ENCODE measurements around the gene TAF11L13.
"Not testable (repeated sequence)": the region's sequence is repeated elsewhere in the genome, so short reads cannot be mapped to it uniquely, and the experiment has no call there.

TAF11L13 gene

GRCh38 chr5:17604951-17605350, 26.9 kb upstream of the TAF11L13 start:
- H2AFZ ChIP-seq (ENCODE audit: low read length) = no peak overlapping the region
- no peak overlapping the region for H3K4me2 ChIP-seq (ENCODE audit: low read depth, low read length, poor library complexity, severe bottlenecking)
- no peaks in the 10 kb centered on the region for H3K27me3 ChIP-seq (ENCODE audit: insufficient read depth, low read length, poor library complexity, severe bottlenecking)
- no peaks in the 10 kb centered on the region for H4K20me1 ChIP-seq (ENCODE audit: insufficient read depth, low read length, poor library complexity, severe bottlenecking)
- no peak overlapping the region for H3K9ac ChIP-seq (ENCODE audit: low read depth, low read length, poor library complexity, severe bottlenecking)
- no peaks in the 10 kb centered on the region for H3K79me2 ChIP-seq (ENCODE audit: insufficient read depth, low read length)
- H3K4me1 ChIP-seq (ENCODE audit: insufficient read depth, low read length, poor library complexity, severe bottlenecking) = no peaks in the 10 kb centered on the region
- no peak overlapping the region for H3K4me3 ChIP-seq (ENCODE audit: low read length, poor library complexity, severe bottlenecking)
- TF ChIP-seq EZH2phosphoT487 (IDR thresholded peaks at IDR 0.05; ENCODE audit: borderline replicate concordance) = no peak
- no peaks in the 10 kb centered on the region for H3K36me3 ChIP-seq (ENCODE audit: insufficient read depth, low read length)
- no peaks in the 10 kb centered on the region for H3F3A ChIP-seq (ENCODE audit: low read depth)
- H3K9me2 ChIP-seq (replicated peaks; ENCODE audit: low read depth, low read length) = no peaks in the 10 kb centered on the region
- no peaks in the 10 kb centered on the region for H3K9me3 ChIP-seq (ENCODE audit: insufficient read depth, low read depth, low read length)

- H3K9me3 ChIP-seq (ENCODE audit: insufficient read depth, low read depth, low read length); H3F3A ChIP-seq (ENCODE audit: low read depth); H3K79me2 ChIP-seq (ENCODE audit: insufficient read depth, low read length); H3K4me1 ChIP-seq (ENCODE audit: insufficient read depth, low read length, poor library complexity, severe bottlenecking); H4K20me1 ChIP-seq (ENCODE audit: insufficient read depth, low read length, poor library complexity, severe bottlenecking); H3K9ac ChIP-seq (ENCODE audit: low read depth, low read length, poor library complexity, severe bottlenecking); H2AFZ ChIP-seq (ENCODE audit: low read length); H3K4me2 ChIP-seq (ENCODE audit: low read depth, low read length, poor library complexity, severe bottlenecking); H3K36me3 ChIP-seq (ENCODE audit: insufficient read depth, low read length); H3K27me3 ChIP-seq (ENCODE audit: insufficient read depth, low read length, poor library complexity, severe bottlenecking); H3K4me3 ChIP-seq (ENCODE audit: low read length, poor library complexity, severe bottlenecking); H3K9me2 ChIP-seq (replicated peaks; ENCODE audit: low read depth, low read length): not testable (repeated sequence)
Observed at GRCh38 chr5:17607461-17607860, 24.4 kb upstream of the TAF11L13 start.

DNA sequence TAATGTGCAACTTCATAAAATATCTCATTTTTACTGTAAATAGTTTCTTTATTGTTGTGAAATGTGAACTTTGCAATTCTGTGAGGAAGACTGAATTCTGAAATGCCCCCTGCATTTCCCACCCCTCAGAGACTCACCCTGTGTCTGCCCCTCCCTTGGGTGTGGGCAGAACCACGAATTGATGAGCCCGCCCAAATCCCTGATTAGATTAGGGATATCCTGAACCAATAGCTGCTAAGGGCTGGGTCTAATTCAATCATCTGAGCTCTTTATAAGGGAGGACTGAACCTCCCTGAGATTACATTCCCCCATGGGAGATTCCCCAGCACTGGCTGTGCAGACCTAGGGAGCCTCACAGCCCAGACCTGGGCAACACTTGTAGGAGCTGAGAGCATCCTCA, 21.8 kb upstream of the TAF11L13 start, which contains the start of gene TAF11L12:
Gene TAF11L12, plus strand, starts transcription at position 301 of the 400 bp plus-strand sequence.
- H3K36me3 ChIP-seq (ENCODE audit: insufficient read depth, low read length); H3F3A ChIP-seq (ENCODE audit: low read depth): not testable (repeated sequence)

GRCh38 chr5:17614872-17615605, 16.8 kb upstream of the TAF11L13 start:
- Histone ChIP-seq H3F3A (ENCODE audit: low read depth) (no peaks in the 10 kb centered on the region), H3K9ac (ENCODE audit: low read depth, low read length, poor library complexity, severe bottlenecking) (no peak overlapping the region), H3K36me3 (ENCODE audit: insufficient read depth, low read length) (no peaks in the 10 kb centered on the region), H4K20me1 (ENCODE audit: insufficient read depth, low read length, poor library complexity, severe bottlenecking) (no peaks in the 10 kb centered on the region), H3K79me2 (ENCODE audit: insufficient read depth, low read length) (no peaks in the 10 kb centered on the region), H3K9me2 (replicated peaks; ENCODE audit: low read depth, low read length) (no peaks in the 10 kb centered on the region), H3K27me3 (ENCODE audit: insufficient read depth, low read length, poor library complexity, severe bottlenecking) (no peaks in the 10 kb centered on the region), H3K4me2 (ENCODE audit: low read depth, low read length, poor library complexity, severe bottlenecking) (no peak overlapping the region), H2AFZ (ENCODE audit: low read length) (no peak overlapping the region), H3K4me1 (ENCODE audit: insufficient read depth, low read length, poor library complexity, severe bottlenecking) (no peaks in the 10 kb centered on the region), H3K9me3 (ENCODE audit: insufficient read depth, low read depth, low read length) (no peaks in the 10 kb centered on the region), H3K4me3 (ENCODE audit: low read length, poor library complexity, severe bottlenecking) (no peak overlapping the region)
- no peak for TF ChIP-seq EZH2phosphoT487 (IDR thresholded peaks at IDR 0.05; ENCODE audit: borderline replicate concordance)
- TF ChIP-seq, protein P1, sequence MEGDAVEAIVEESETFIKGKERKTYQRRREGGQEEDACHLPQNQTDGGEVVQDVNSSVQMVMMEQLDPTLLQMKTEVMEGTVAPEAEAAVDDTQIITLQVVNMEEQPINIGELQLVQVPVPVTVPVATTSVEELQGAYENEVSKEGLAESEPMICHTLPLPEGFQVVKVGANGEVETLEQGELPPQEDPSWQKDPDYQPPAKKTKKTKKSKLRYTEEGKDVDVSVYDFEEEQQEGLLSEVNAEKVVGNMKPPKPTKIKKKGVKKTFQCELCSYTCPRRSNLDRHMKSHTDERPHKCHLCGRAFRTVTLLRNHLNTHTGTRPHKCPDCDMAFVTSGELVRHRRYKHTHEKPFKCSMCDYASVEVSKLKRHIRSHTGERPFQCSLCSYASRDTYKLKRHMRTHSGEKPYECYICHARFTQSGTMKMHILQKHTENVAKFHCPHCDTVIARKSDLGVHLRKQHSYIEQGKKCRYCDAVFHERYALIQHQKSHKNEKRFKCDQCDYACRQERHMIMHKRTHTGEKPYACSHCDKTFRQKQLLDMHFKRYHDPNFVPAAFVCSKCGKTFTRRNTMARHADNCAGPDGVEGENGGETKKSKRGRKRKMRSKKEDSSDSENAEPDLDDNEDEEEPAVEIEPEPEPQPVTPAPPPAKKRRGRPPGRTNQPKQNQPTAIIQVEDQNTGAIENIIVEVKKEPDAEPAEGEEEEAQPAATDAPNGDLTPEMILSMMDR (conservative IDR thresholded peaks at IDR 0.05; ENCODE audit: low read length) = no peak

More for the DNA sequence above, 21.8 kb upstream of the TAF11L13 start, which contains the start of gene TAF11L12:
- H4K20me1 ChIP-seq (ENCODE audit: insufficient read depth, low read length, poor library complexity, severe bottlenecking); H3K9ac ChIP-seq (ENCODE audit: low read depth, low read length, poor library complexity, severe bottlenecking); H2AFZ ChIP-seq (ENCODE audit: low read length); H3K9me2 ChIP-seq (replicated peaks; ENCODE audit: low read depth, low read length); H3K4me3 ChIP-seq (ENCODE audit: low read length, poor library complexity, severe bottlenecking); H3K4me1 ChIP-seq (ENCODE audit: insufficient read depth, low read length, poor library complexity, severe bottlenecking); H3K79me2 ChIP-seq (ENCODE audit: insufficient read depth, low read length); H3K4me2 ChIP-seq (ENCODE audit: low read depth, low read length, poor library complexity, severe bottlenecking); H3K9me3 ChIP-seq (ENCODE audit: insufficient read depth, low read depth, low read length); H3K27me3 ChIP-seq (ENCODE audit: insufficient read depth, low read length, poor library complexity, severe bottlenecking): not testable (repeated sequence)
